ENCODE results near the gene TEKT3.

Gene TEKT3

GRCh38 chr17:15341385-15341849, at the start of gene TEKT3:
TEKT3 (minus strand) TSS chr17:15341597; CDS start chr17:15331585, 10,012 bp downstream.
- DNase-seq = peak; percentile 81

- no peak for DNase-seq
These were observed 47.1 kb upstream of the TEKT3 start for GRCh38 chr17:15388356-15389041.

GRCh38 chr17:15386083-15386482, 44.7 kb upstream of the TEKT3 start:
- DNase-seq = no peak

GRCh38 chr17:15385305-15385704, 43.9 kb upstream of the TEKT3 start:
- no peak for DNase-seq

GRCh38 chr17:15384142-15384787, 42.9 kb upstream of the TEKT3 start:
- DNase-seq = peak; percentile 33

- DNase-seq = no peak
These were observed 41.5 kb upstream of the TEKT3 start for GRCh38 chr17:15382914-15383313.

GRCh38 chr17:15381707-15382106, 40.3 kb upstream of the TEKT3 start:
- no peak for DNase-seq

GRCh38 chr17:15380446-15380845, 39.0 kb upstream of the TEKT3 start:
- DNase-seq = no peak

- no peak for DNase-seq
These were observed 38.3 kb upstream of the TEKT3 start for GRCh38 chr17:15379659-15380058.

- DNase-seq = no peak
These were observed 36.8 kb upstream of the TEKT3 start for GRCh38 chr17:15378243-15378642.

- DNase-seq = peak; percentile 91
These were observed 36.2 kb upstream of the TEKT3 start for GRCh38 chr17:15377616-15378015.

GRCh38 chr17:15377200-15377599, 35.8 kb upstream of the TEKT3 start:
- DNase-seq = peak; percentile 80

GRCh38 chr17:15371376-15372130, 30.2 kb upstream of the TEKT3 start:
- DNase-seq = no peak

- no peak for DNase-seq
These were observed 27.2 kb upstream of the TEKT3 start for GRCh38 chr17:15368600-15368999.

- no peak for DNase-seq
These were observed 24.6 kb upstream of the TEKT3 start for GRCh38 chr17:15366026-15366425.

- DNase-seq = no peak
These were observed 23.2 kb upstream of the TEKT3 start for GRCh38 chr17:15364615-15365014.

GRCh38 chr17:15363702-15364101, 22.3 kb upstream of the TEKT3 start:
- DNase-seq = no peak

- no peak for DNase-seq
These were observed 20.2 kb upstream of the TEKT3 start for GRCh38 chr17:15361592-15361991.

GRCh38 chr17:15361151-15361550, 19.8 kb upstream of the TEKT3 start:
- DNase-seq = peak; percentile 23

- DNase-seq = no peak
These were observed 12.9 kb upstream of the TEKT3 start for GRCh38 chr17:15354256-15354655.

GRCh38 chr17:15351925-15352324, 10.5 kb upstream of the TEKT3 start:
- DNase-seq = peak; percentile 81

GRCh38 chr17:15351478-15351840, 10.1 kb upstream of the TEKT3 start:
- peak; percentile 8 for DNase-seq

GRCh38 chr17:15350777-15351477, 9.5 kb upstream of the TEKT3 start:
- no peak for DNase-seq

All from EL (cell line).